Measurements from ENCODE around the gene ANP32B. TPM values are rescaled to one million over a fixed set of nuclear protein-coding genes. Genes with fewer than 3 reads are reported as not detected.
A peak's percentile ranks its signal among the peaks of the same experiment; 100 is the strongest.
"Not testable (repeated sequence)": the region's sequence is repeated elsewhere in the genome, so short reads cannot be mapped to it uniquely, and the experiment has no call there.

The ANP32B gene
- total and polyA plus RNA-seq, 2 experiments from 2014 or later = 13.1 to 114 TPM

- H3K27ac Mint-ChIP-seq; H3K9me2 ChIP-seq (ENCODE audit: insufficient read depth); H3K27ac ChIP-seq (ENCODE audit: low read depth); H3K4me1 Mint-ChIP-seq; H3K36me3 Mint-ChIP-seq (ENCODE audit: low read depth); H3K79me2 ChIP-seq (replicated peaks; ENCODE audit: insufficient read depth); H3K4me3 ChIP-seq; H3K4me2 ChIP-seq; H3F3A ChIP-seq (replicated peaks; ENCODE audit: low read depth); H2AFZ ChIP-seq; H3K36me3 ChIP-seq (ENCODE audit: insufficient read depth); H3K4me3 Mint-ChIP-seq; ATAC-seq; H4K20me1 ChIP-seq (replicated peaks; ENCODE audit: insufficient read depth); DNase-seq (ENCODE audit: low spot score); H3K4me1 ChIP-seq (ENCODE audit: insufficient read depth): not testable (repeated sequence)
- peaks cover 10% of the 10 kb centered on the region for H3K27me3 Mint-ChIP-seq (ENCODE audit: insufficient read depth, low read depth, poor library complexity)
- peaks cover 10% of the 10 kb centered on the region; the same call in 1 of the 2 replicates for H3K27me3 ChIP-seq (ENCODE audit: insufficient read depth)
- H3K9me3 Mint-ChIP-seq = peaks cover 14% of the 10 kb centered on the region
Observed at GRCh38 chr9:97950873-97951272, 32.3 kb upstream of the ANP32B start.

GRCh38 chr9:97954550-97954989 lies 28.6 kb upstream of the ANP32B start:
- H3K27ac Mint-ChIP-seq = no peak overlapping the region
- H3K36me3 Mint-ChIP-seq (ENCODE audit: low read depth) = no peaks in the 10 kb centered on the region; the same call in 2 of the 3 replicates
- Histone ChIP-seq H3K4me2 (no peak overlapping the region), H3K27ac (ENCODE audit: low read depth) (no peak overlapping the region), H3K4me1 (ENCODE audit: insufficient read depth) (no peaks in the 10 kb centered on the region), H3K36me3 (ENCODE audit: insufficient read depth) (no peaks in the 10 kb centered on the region), H3K27me3 (ENCODE audit: insufficient read depth) (peaks cover 7% of the 10 kb centered on the region; the same call in 1 of the 2 replicates), H3K9me2 (ENCODE audit: insufficient read depth) (no peaks in the 10 kb centered on the region), H3F3A (replicated peaks; ENCODE audit: low read depth) (no peaks in the 10 kb centered on the region), H3K79me2 (replicated peaks; ENCODE audit: insufficient read depth) (no peaks in the 10 kb centered on the region), H4K20me1 (replicated peaks; ENCODE audit: insufficient read depth) (0 out of 2 replicates have a peak, but pooled peaks cover 2% of the 10 kb centered on the region), H3K4me3 (no peak overlapping the region), H2AFZ (no peak overlapping the region)
- peak; percentile 100 for ATAC-seq
- DNase-seq (ENCODE audit: low spot score) = peak; percentile 94
- no peaks in the 10 kb centered on the region for H3K4me1 Mint-ChIP-seq
- H3K9me3 Mint-ChIP-seq = peaks cover 14% of the 10 kb centered on the region
- no peak for TF ChIP-seq ZNF114 (CRISPR knock-in tag; IDR thresholded peaks at IDR 0.05)
- no peak for TF ChIP-seq ZNF331 (CRISPR knock-in tag; IDR thresholded peaks at IDR 0.05; ENCODE audit: low read depth)
- no peak for TF ChIP-seq JUNB (IDR thresholded peaks at IDR 0.05; ENCODE audit: unreplicated experiment)
- peak; percentile 62 to 86 for TF ChIP-seq CTCF (conservative IDR thresholded peaks at IDR 0.05; ENCODE audit: low read depth in 2 of 2)
- no peak for TF ChIP-seq ETS1 (IDR thresholded peaks at IDR 0.05)
- TF ChIP-seq EZH2phosphoT487 (IDR thresholded peaks at IDR 0.05; ENCODE audit: unreplicated experiment) = no peak
- peaks cover 2% of the 10 kb centered on the region for H3K27me3 Mint-ChIP-seq (ENCODE audit: insufficient read depth, low read depth, poor library complexity)
- no peak overlapping the region for H3K4me3 Mint-ChIP-seq

- H3K27ac ChIP-seq (ENCODE audit: low read depth) = no peak overlapping the region
- no peak overlapping the region for H3K27ac Mint-ChIP-seq
- H3K27me3 ChIP-seq (ENCODE audit: insufficient read depth) = no peaks in the 10 kb centered on the region; the same call in 1 of the 2 replicates
- peaks cover 5% of the 10 kb centered on the region for H3K9me3 Mint-ChIP-seq
- ATAC-seq (no peak), DNase-seq (ENCODE audit: low spot score) (no peak)
- no peaks in the 10 kb centered on the region for H3K36me3 ChIP-seq (ENCODE audit: insufficient read depth)
- H3K9me2 ChIP-seq (ENCODE audit: insufficient read depth) = no peaks in the 10 kb centered on the region
- H3K4me1 ChIP-seq (ENCODE audit: insufficient read depth) = no peaks in the 10 kb centered on the region
- no peaks in the 10 kb centered on the region; the same call in 2 of the 3 replicates for H3K36me3 Mint-ChIP-seq (ENCODE audit: low read depth)
- H3K4me3 Mint-ChIP-seq = no peak overlapping the region
- H2AFZ ChIP-seq = no peak overlapping the region
- no peaks in the 10 kb centered on the region for H3K4me1 Mint-ChIP-seq
- no peak overlapping the region for H3K4me2 ChIP-seq
- H3K79me2 ChIP-seq (replicated peaks; ENCODE audit: insufficient read depth) = no peaks in the 10 kb centered on the region
- H3F3A ChIP-seq (replicated peaks; ENCODE audit: low read depth) = no peaks in the 10 kb centered on the region
- H3K27me3 Mint-ChIP-seq (ENCODE audit: insufficient read depth, low read depth, poor library complexity) = peaks cover 2% of the 10 kb centered on the region
- no peak for TF ChIP-seq POLR2AphosphoS5 (IDR thresholded peaks at IDR 0.05; ENCODE audit: low read depth)
- no peak for TF ChIP-seq ZNF331 (CRISPR knock-in tag; IDR thresholded peaks at IDR 0.05; ENCODE audit: low read depth)
- TF ChIP-seq ZNF114 (CRISPR knock-in tag; IDR thresholded peaks at IDR 0.05) = no peak
- H4K20me1 ChIP-seq (replicated peaks; ENCODE audit: insufficient read depth) = 0 out of 2 replicates have a peak, but pooled peaks cover 2% of the 10 kb centered on the region
- no peak overlapping the region for H3K4me3 ChIP-seq
Observed at GRCh38 chr9:97956331-97956730, 26.8 kb upstream of the ANP32B start.

Measured in GM23338 (cell line).